ENCODE data around the gene ZDHHC11.

The ZDHHC11 gene

GRCh38 chr5:889075-889710 lies 38.4 kb upstream of the ZDHHC11 start:
- H3K4me3 ChIP-seq (ENCODE audit: low read depth, low read length), result no peak overlapping the region
- no peak for TF ChIP-seq CTCF (IDR thresholded peaks at IDR 0.05; ENCODE audit: low read depth, low read length)
- DNase-seq (ENCODE audit: low read depth, low spot score), result no peak
- in situ Hi-C loops (cut with HindIII; ENCODE audit: low sequenced_read_pairs), result no loop called here

GRCh38 chr5:888638-889035 lies 37.9 kb upstream of the ZDHHC11 start:
- DNase-seq (ENCODE audit: low read depth, low spot score), result no peak
- in situ Hi-C loops (cut with HindIII; ENCODE audit: low sequenced_read_pairs), result no loop called here
- TF ChIP-seq CTCF (IDR thresholded peaks at IDR 0.05; ENCODE audit: low read depth, low read length), result no peak
- no peak overlapping the region for H3K4me3 ChIP-seq (ENCODE audit: low read depth, low read length)

GRCh38 chr5:887947-888637 lies 37.3 kb upstream of the ZDHHC11 start:
- in situ Hi-C loops (cut with HindIII; ENCODE audit: low sequenced_read_pairs), result no loop called here
- no peak for TF ChIP-seq CTCF (IDR thresholded peaks at IDR 0.05; ENCODE audit: low read depth, low read length)
- H3K4me3 ChIP-seq (ENCODE audit: low read depth, low read length), result no peak overlapping the region
- DNase-seq (ENCODE audit: low read depth, low spot score), result no peak

GRCh38 chr5:886716-887325 lies 36.0 kb upstream of the ZDHHC11 start:
- in situ Hi-C loops (cut with HindIII; ENCODE audit: low sequenced_read_pairs), result no loop called here
- H3K4me3 ChIP-seq (ENCODE audit: low read depth, low read length), result no peak overlapping the region
- TF ChIP-seq CTCF (IDR thresholded peaks at IDR 0.05; ENCODE audit: low read depth, low read length), result no peak
- DNase-seq (ENCODE audit: low read depth, low spot score), result no peak

GRCh38 chr5:886036-886435 lies 35.2 kb upstream of the ZDHHC11 start:
- DNase-seq (ENCODE audit: low read depth, low spot score), result no peak
- TF ChIP-seq CTCF (IDR thresholded peaks at IDR 0.05; ENCODE audit: low read depth, low read length), result no peak
- in situ Hi-C loops (cut with HindIII; ENCODE audit: low sequenced_read_pairs), result no loop called here
- H3K4me3 ChIP-seq (ENCODE audit: low read depth, low read length), result no peak overlapping the region

- DNase-seq (ENCODE audit: low read depth, low spot score), result no peak
- no peak for TF ChIP-seq CTCF (IDR thresholded peaks at IDR 0.05; ENCODE audit: low read depth, low read length)
- no peak overlapping the region for H3K4me3 ChIP-seq (ENCODE audit: low read depth, low read length)
- in situ Hi-C loops (cut with HindIII; ENCODE audit: low sequenced_read_pairs), result no loop called here
Measured at GRCh38 chr5:885529-885928, 34.7 kb upstream of the ZDHHC11 start.
